ENCODE results near the gene SPG21.

The SPG21 gene

GRCh38 chr15:64949383-64950186, 40.1 kb downstream of the SPG21 start:
- H3K4me3 ChIP-seq (ENCODE audit: low read length, poor library complexity, severe bottlenecking), result no peak overlapping the region

GRCh38 chr15:64948916-64949315, 40.8 kb downstream of the SPG21 start:
- no peak for TF ChIP-seq EZH2phosphoT487 (IDR thresholded peaks at IDR 0.05; ENCODE audit: borderline replicate concordance)
- no peak for TF ChIP-seq CTCF (conservative IDR thresholded peaks at IDR 0.05; ENCODE audit: low read length)
- Histone ChIP-seq H3K4me1 (ENCODE audit: insufficient read depth, low read length, poor library complexity, severe bottlenecking) (no peaks in the 10 kb centered on the region), H3K27me3 (ENCODE audit: insufficient read depth, low read length, poor library complexity, severe bottlenecking) (no peaks in the 10 kb centered on the region), H3K4me3 (ENCODE audit: low read length, poor library complexity, severe bottlenecking) (no peak overlapping the region), H3K9me3 (ENCODE audit: insufficient read depth, low read depth, low read length) (no peaks in the 10 kb centered on the region), H2AFZ (ENCODE audit: low read length) (no peak overlapping the region), H3K9me2 (replicated peaks; ENCODE audit: low read depth, low read length) (no peaks in the 10 kb centered on the region), H3K36me3 (ENCODE audit: insufficient read depth, low read length) (no peaks in the 10 kb centered on the region), H3F3A (ENCODE audit: low read depth) (0 out of 2 replicates have a peak, but pooled peaks cover 5% of the 10 kb centered on the region), H3K4me2 (ENCODE audit: low read depth, low read length, poor library complexity, severe bottlenecking) (no peak overlapping the region), H3K9ac (ENCODE audit: low read depth, low read length, poor library complexity, severe bottlenecking) (no peak overlapping the region), H4K20me1 (ENCODE audit: insufficient read depth, low read length, poor library complexity, severe bottlenecking) (no peaks in the 10 kb centered on the region), H3K79me2 (ENCODE audit: insufficient read depth, low read length) (no peaks in the 10 kb centered on the region)

More at GRCh38 chr15:64949383-64950186, 40.1 kb downstream of the SPG21 start:
- no peaks in the 10 kb centered on the region for H4K20me1 ChIP-seq (ENCODE audit: insufficient read depth, low read length, poor library complexity, severe bottlenecking)
- H3K36me3 ChIP-seq (ENCODE audit: insufficient read depth, low read length), result no peaks in the 10 kb centered on the region
- no peak overlapping the region for H3K9ac ChIP-seq (ENCODE audit: low read depth, low read length, poor library complexity, severe bottlenecking)
- H3K79me2 ChIP-seq (ENCODE audit: insufficient read depth, low read length), result no peaks in the 10 kb centered on the region
- no peaks in the 10 kb centered on the region for H3K27me3 ChIP-seq (ENCODE audit: insufficient read depth, low read length, poor library complexity, severe bottlenecking)
- 0 out of 2 replicates have a peak, but pooled peaks cover 5% of the 10 kb centered on the region for H3F3A ChIP-seq (ENCODE audit: low read depth)
- H2AFZ ChIP-seq (ENCODE audit: low read length), result no peak overlapping the region
- no peaks in the 10 kb centered on the region for H3K9me2 ChIP-seq (replicated peaks; ENCODE audit: low read depth, low read length)
- H3K4me2 ChIP-seq (ENCODE audit: low read depth, low read length, poor library complexity, severe bottlenecking), result no peak overlapping the region
- TF ChIP-seq CTCF (conservative IDR thresholded peaks at IDR 0.05; ENCODE audit: low read length), result no peak
- TF ChIP-seq EZH2phosphoT487 (IDR thresholded peaks at IDR 0.05; ENCODE audit: borderline replicate concordance), result no peak
- no peaks in the 10 kb centered on the region for H3K9me3 ChIP-seq (ENCODE audit: insufficient read depth, low read depth, low read length)
- no peaks in the 10 kb centered on the region for H3K4me1 ChIP-seq (ENCODE audit: insufficient read depth, low read length, poor library complexity, severe bottlenecking)

GRCh38 chr15:64947211-64947610, 42.5 kb downstream of the SPG21 start:
- H3K4me2 ChIP-seq (ENCODE audit: low read depth, low read length, poor library complexity, severe bottlenecking), result no peak overlapping the region
- H3K9me3 ChIP-seq (ENCODE audit: insufficient read depth, low read depth, low read length), result no peaks in the 10 kb centered on the region

More at GRCh38 chr15:64947211-64947610, 42.5 kb downstream of the SPG21 start:
- no peak overlapping the region for H3K4me3 ChIP-seq (ENCODE audit: low read length, poor library complexity, severe bottlenecking)
- no peaks in the 10 kb centered on the region for H3K36me3 ChIP-seq (ENCODE audit: insufficient read depth, low read length)
- TF ChIP-seq EZH2phosphoT487 (IDR thresholded peaks at IDR 0.05; ENCODE audit: borderline replicate concordance), result no peak
- TF ChIP-seq CTCF (conservative IDR thresholded peaks at IDR 0.05; ENCODE audit: low read length), result no peak
- H3F3A ChIP-seq (ENCODE audit: low read depth), result 0 out of 2 replicates have a peak, but pooled peaks cover 5% of the 10 kb centered on the region
- H3K9ac ChIP-seq (ENCODE audit: low read depth, low read length, poor library complexity, severe bottlenecking), result no peak overlapping the region
- no peaks in the 10 kb centered on the region for H3K9me2 ChIP-seq (replicated peaks; ENCODE audit: low read depth, low read length)
- no peaks in the 10 kb centered on the region for H3K4me1 ChIP-seq (ENCODE audit: insufficient read depth, low read length, poor library complexity, severe bottlenecking)
- no peaks in the 10 kb centered on the region for H3K27me3 ChIP-seq (ENCODE audit: insufficient read depth, low read length, poor library complexity, severe bottlenecking)
- H4K20me1 ChIP-seq (ENCODE audit: insufficient read depth, low read length, poor library complexity, severe bottlenecking), result no peaks in the 10 kb centered on the region
- no peaks in the 10 kb centered on the region for H3K79me2 ChIP-seq (ENCODE audit: insufficient read depth, low read length)
- no peak overlapping the region for H2AFZ ChIP-seq (ENCODE audit: low read length)
